ENCODE measurements around the gene NUDT8.
"Not testable (repeated sequence)": the region's sequence is repeated elsewhere in the genome, so short reads cannot be mapped to it uniquely, and the experiment has no call there.

NUDT8 gene

GRCh38 chr11:67606093-67606491, 23.6 kb downstream of the NUDT8 start:
- Histone ChIP-seq H3K36me3 (ENCODE audit: control insufficient read depth, insufficient read depth, low read length) (peaks cover 19% of the 10 kb centered on the region), H3K27ac (ENCODE audit: low read depth, low read length) (peak overlapping the region; percentile 22), H3K4me1 (ENCODE audit: control insufficient read depth, insufficient read depth, low read length) (peaks cover 5% of the 10 kb centered on the region), H3K9ac (ENCODE audit: low read length) (peak overlapping the region; percentile 69), H3K4me3 (ENCODE audit: low read length) (peak overlapping the region; percentile 72), H3K27me3 (ENCODE audit: control insufficient read depth, insufficient read depth, low read length) (no peaks in the 10 kb centered on the region)

GRCh38 chr11:67605231-67606011, 24.3 kb downstream of the NUDT8 start:
- no peak overlapping the region for H3K4me3 ChIP-seq (ENCODE audit: low read length)
- H3K36me3 ChIP-seq (ENCODE audit: control insufficient read depth, insufficient read depth, low read length): peaks cover 13% of the 10 kb centered on the region
- H3K27ac ChIP-seq (ENCODE audit: low read depth, low read length): no peak overlapping the region
- H3K9ac ChIP-seq (ENCODE audit: low read length): no peak overlapping the region
- peaks cover 5% of the 10 kb centered on the region for H3K4me1 ChIP-seq (ENCODE audit: control insufficient read depth, insufficient read depth, low read length)
- H3K27me3 ChIP-seq (ENCODE audit: control insufficient read depth, insufficient read depth, low read length): no peaks in the 10 kb centered on the region

DNA sequence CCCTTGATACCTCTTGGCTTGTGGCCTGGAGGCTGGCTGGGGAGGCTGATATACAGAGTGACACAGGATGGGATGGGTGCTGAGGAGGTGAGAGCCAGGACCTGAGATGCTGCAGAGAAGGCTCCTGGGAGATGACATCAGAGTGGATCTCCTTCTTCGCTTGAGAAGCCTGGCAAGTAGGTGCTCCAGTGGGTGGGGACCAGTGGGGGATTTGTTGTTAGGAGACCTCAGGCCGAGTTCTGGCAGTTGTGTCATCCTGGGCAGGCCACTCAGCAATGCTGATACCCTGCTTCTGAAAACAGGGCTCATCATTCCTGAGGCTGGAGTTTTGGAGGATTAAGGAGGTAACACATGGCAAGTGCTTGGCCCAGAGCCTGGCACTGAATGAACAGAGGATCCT, 24.9 kb downstream of the NUDT8 start:
- peaks cover 5% of the 10 kb centered on the region for H3K4me1 ChIP-seq (ENCODE audit: control insufficient read depth, insufficient read depth, low read length)
- H3K27me3 ChIP-seq (ENCODE audit: control insufficient read depth, insufficient read depth, low read length): no peaks in the 10 kb centered on the region
- H3K36me3 ChIP-seq (ENCODE audit: control insufficient read depth, insufficient read depth, low read length): peaks cover 10% of the 10 kb centered on the region
- H3K27ac ChIP-seq (ENCODE audit: low read depth, low read length): no peak overlapping the region
- no peak overlapping the region for H3K9ac ChIP-seq (ENCODE audit: low read length)
- no peak overlapping the region for H3K4me3 ChIP-seq (ENCODE audit: low read length)

DNA sequence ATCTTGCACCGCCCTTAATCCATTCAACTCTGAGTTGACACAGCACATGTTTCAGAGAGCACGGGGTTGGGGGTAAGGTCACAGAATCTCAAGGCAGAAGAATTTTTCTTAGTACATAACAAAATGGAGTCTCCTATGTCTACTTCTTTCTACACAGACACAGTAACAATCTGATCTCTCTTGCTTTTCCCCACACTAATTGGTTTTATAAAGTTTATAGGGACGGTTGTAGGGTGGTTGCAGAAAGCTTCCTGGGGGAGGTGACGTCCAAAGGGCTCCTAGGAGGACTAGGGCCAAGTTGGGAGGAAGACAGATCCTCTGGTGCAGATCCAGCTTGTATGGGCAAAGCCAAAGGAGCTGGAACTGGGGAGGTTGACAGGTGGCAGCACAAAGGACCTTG, 25.6 kb downstream of the NUDT8 start:
- not testable (repeated sequence) for H3K27ac ChIP-seq (ENCODE audit: low read depth, low read length); H3K27me3 ChIP-seq (ENCODE audit: control insufficient read depth, insufficient read depth, low read length); H3K4me3 ChIP-seq (ENCODE audit: low read length); H3K36me3 ChIP-seq (ENCODE audit: control insufficient read depth, insufficient read depth, low read length); H3K9ac ChIP-seq (ENCODE audit: low read length); H3K4me1 ChIP-seq (ENCODE audit: control insufficient read depth, insufficient read depth, low read length)

DNA sequence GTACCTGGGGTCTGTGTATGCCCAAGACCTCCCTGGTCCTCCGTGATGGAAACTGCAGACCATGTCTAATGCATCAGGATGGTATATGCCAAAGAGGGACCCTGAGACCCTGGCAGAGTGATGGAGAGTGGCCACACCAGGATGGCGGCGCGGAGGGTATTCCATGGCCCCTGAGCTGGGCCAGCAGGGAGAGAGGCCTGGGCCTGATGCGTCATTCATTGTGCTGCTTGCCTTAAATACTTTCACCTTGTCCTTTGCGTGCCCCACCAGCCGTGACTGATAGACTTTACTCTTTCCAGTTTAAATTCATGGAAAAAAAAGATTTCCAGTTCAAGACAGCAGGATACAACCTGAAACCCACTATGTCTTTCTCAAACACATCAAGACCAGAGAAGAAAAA, 28.6 kb downstream of the NUDT8 start:
- Histone ChIP-seq H3K36me3 (ENCODE audit: control insufficient read depth, insufficient read depth, low read length) (no peaks in the 10 kb centered on the region), H3K9ac (ENCODE audit: low read length) (no peak overlapping the region), H3K27me3 (ENCODE audit: control insufficient read depth, insufficient read depth, low read length) (no peaks in the 10 kb centered on the region), H3K4me1 (ENCODE audit: control insufficient read depth, insufficient read depth, low read length) (no peaks in the 10 kb centered on the region), H3K27ac (ENCODE audit: low read depth, low read length) (no peak overlapping the region), H3K4me3 (ENCODE audit: low read length) (no peak overlapping the region)

DNA sequence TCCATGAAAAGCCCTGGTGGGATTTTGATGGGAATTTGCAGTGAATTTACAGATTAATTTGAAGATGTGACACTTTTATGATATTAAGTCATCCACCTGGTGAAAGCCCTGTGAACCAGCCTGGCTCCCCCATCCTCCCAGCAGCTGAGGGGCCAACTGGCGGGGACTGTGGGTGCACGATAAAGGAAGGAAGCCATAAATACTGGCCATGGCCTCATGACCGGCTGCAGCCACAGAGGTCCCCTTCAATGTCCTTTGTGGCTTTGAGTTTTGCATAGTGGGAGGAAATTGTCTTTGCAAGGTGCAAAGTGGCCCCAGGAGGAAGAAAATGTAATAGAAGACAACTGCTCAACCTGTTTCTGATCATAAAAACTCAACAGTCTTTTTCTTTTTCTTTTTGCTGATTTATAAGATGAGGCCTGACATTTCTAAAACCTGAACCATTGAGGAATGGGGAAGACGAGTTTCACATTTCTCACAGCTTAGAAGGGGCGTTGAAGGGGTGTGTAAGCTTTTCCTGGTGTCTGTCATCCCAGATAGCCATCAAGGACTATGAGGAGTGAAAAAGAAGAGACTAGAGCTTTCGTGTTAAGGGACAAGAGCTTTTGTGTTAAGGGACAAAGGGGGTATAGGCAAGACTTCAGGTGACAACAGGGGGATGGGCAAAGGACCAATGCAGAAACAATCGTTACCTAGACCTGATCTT, 29.3 kb downstream of the NUDT8 start:
- Histone ChIP-seq H3K4me3 (ENCODE audit: low read length) (no peak overlapping the region), H3K36me3 (ENCODE audit: control insufficient read depth, insufficient read depth, low read length) (no peaks in the 10 kb centered on the region), H3K9ac (ENCODE audit: low read length) (no peak overlapping the region), H3K27me3 (ENCODE audit: control insufficient read depth, insufficient read depth, low read length) (no peaks in the 10 kb centered on the region), H3K27ac (ENCODE audit: low read depth, low read length) (no peak overlapping the region), H3K4me1 (ENCODE audit: control insufficient read depth, insufficient read depth, low read length) (no peaks in the 10 kb centered on the region)

GRCh38 chr11:67599149-67599548, 30.6 kb downstream of the NUDT8 start:
- Histone ChIP-seq H3K27me3 (ENCODE audit: control insufficient read depth, insufficient read depth, low read length) (no peaks in the 10 kb centered on the region), H3K4me1 (ENCODE audit: control insufficient read depth, insufficient read depth, low read length) (no peaks in the 10 kb centered on the region), H3K27ac (ENCODE audit: low read depth, low read length) (no peak overlapping the region), H3K4me3 (ENCODE audit: low read length) (no peak overlapping the region), H3K36me3 (ENCODE audit: control insufficient read depth, insufficient read depth, low read length) (no peaks in the 10 kb centered on the region), H3K9ac (ENCODE audit: low read length) (no peak overlapping the region)

DNA sequence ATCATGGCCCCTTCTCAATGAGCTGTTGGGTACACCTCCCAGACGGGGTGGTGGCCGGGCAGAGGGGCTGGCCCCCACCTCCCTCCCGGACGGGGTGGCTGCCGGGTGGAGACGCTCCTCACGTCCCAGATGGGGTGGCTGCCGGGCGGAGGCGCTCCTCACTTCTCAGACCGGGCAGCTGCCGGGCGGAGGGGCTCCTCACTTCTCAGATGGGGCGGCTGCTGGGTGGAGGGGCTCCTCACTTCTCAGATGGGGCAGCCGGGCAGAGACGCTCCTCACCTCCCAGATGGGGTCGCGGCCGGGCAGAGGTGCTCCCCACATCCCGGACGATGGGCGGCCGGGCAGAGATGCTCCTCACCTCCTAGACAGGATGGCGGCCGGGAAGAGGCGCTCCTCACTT, 31.8 kb downstream of the NUDT8 start:
- H3K36me3 ChIP-seq (ENCODE audit: control insufficient read depth, insufficient read depth, low read length); H3K27me3 ChIP-seq (ENCODE audit: control insufficient read depth, insufficient read depth, low read length); H3K4me1 ChIP-seq (ENCODE audit: control insufficient read depth, insufficient read depth, low read length); H3K9ac ChIP-seq (ENCODE audit: low read length); H3K4me3 ChIP-seq (ENCODE audit: low read length); H3K27ac ChIP-seq (ENCODE audit: low read depth, low read length): not testable (repeated sequence)

DNA sequence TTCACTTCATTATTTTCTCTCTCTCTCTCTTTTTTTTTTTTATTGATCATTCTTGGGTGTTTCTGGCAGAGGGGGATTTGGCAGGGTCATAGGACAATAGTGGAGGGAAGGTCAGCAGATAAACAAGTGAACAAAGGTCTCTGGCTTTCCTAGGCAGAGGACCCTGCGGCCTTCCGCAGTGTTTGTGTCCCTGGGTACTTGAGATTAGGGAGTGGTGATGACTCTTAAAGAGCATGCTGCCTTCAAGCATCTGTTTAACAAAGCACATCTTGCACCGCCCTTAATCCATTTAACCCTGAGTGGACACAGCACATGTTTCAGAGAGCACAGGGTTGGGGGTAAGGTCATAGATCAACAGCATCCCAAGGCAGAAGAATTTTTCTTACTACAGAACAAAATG, 32.3 kb downstream of the NUDT8 start:
- H3K4me1 ChIP-seq (ENCODE audit: control insufficient read depth, insufficient read depth, low read length); H3K4me3 ChIP-seq (ENCODE audit: low read length); H3K9ac ChIP-seq (ENCODE audit: low read length); H3K27me3 ChIP-seq (ENCODE audit: control insufficient read depth, insufficient read depth, low read length); H3K36me3 ChIP-seq (ENCODE audit: control insufficient read depth, insufficient read depth, low read length); H3K27ac ChIP-seq (ENCODE audit: low read depth, low read length): not testable (repeated sequence)

- Histone ChIP-seq H3K9ac (ENCODE audit: low read length) (no peak overlapping the region), H3K4me3 (ENCODE audit: low read length) (no peak overlapping the region), H3K4me1 (ENCODE audit: control insufficient read depth, insufficient read depth, low read length) (no peaks in the 10 kb centered on the region), H3K27ac (ENCODE audit: low read depth, low read length) (no peak overlapping the region), H3K27me3 (ENCODE audit: control insufficient read depth, insufficient read depth, low read length) (no peaks in the 10 kb centered on the region), H3K36me3 (ENCODE audit: control insufficient read depth, insufficient read depth, low read length) (no peaks in the 10 kb centered on the region)
These were observed 32.9 kb downstream of the NUDT8 start for GRCh38 chr11:67596753-67597300.

DNA sequence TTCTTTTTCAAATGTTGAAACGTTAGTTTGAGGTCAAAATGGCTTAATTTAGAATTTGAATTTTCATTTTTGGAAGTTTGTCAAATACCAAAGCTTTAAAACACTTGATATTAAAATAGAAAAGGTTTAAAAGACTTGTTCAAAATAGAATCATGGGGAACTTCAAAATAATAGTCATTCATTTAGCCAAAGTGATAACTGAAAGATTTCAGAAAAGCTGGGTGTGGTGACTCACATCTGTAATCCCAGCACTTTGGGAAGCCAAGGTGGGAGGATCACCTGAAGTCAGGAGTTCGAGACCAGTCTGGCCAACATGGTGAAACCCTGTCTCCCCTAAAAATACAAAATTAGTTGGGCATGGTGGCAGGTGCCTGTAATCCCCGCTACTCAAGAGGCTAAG, 35.3 kb downstream of the NUDT8 start:
- Histone ChIP-seq H3K27me3 (ENCODE audit: control insufficient read depth, insufficient read depth, low read length) (no peaks in the 10 kb centered on the region), H3K4me3 (ENCODE audit: low read length) (no peak overlapping the region), H3K4me1 (ENCODE audit: control insufficient read depth, insufficient read depth, low read length) (no peaks in the 10 kb centered on the region), H3K27ac (ENCODE audit: low read depth, low read length) (no peak overlapping the region), H3K9ac (ENCODE audit: low read length) (no peak overlapping the region), H3K36me3 (ENCODE audit: control insufficient read depth, insufficient read depth, low read length) (no peaks in the 10 kb centered on the region)

- Histone ChIP-seq H3K27me3 (ENCODE audit: control insufficient read depth, insufficient read depth, low read length) (no peaks in the 10 kb centered on the region), H3K4me3 (ENCODE audit: low read length) (no peak overlapping the region), H3K27ac (ENCODE audit: low read depth, low read length) (no peak overlapping the region), H3K4me1 (ENCODE audit: control insufficient read depth, insufficient read depth, low read length) (no peaks in the 10 kb centered on the region), H3K9ac (ENCODE audit: low read length) (no peak overlapping the region), H3K36me3 (ENCODE audit: control insufficient read depth, insufficient read depth, low read length) (no peaks in the 10 kb centered on the region)
These were observed 36.2 kb downstream of the NUDT8 start for GRCh38 chr11:67593565-67593905.

Measured in rectal smooth muscle tissue (tissue), 1 donor.